ENCODE measurements around the gene GABBR1.

Gene GABBR1

GRCh38 chr6:29524044-29524443, 108.9 kb downstream of the GABBR1 start:
- no peak for DNase-seq

GRCh38 chr6:29522227-29522626, 110.8 kb downstream of the GABBR1 start:
- DNase-seq: no peak

GRCh38 chr6:29521006-29521680, 111.8 kb downstream of the GABBR1 start:
- no peak for DNase-seq

DNA sequence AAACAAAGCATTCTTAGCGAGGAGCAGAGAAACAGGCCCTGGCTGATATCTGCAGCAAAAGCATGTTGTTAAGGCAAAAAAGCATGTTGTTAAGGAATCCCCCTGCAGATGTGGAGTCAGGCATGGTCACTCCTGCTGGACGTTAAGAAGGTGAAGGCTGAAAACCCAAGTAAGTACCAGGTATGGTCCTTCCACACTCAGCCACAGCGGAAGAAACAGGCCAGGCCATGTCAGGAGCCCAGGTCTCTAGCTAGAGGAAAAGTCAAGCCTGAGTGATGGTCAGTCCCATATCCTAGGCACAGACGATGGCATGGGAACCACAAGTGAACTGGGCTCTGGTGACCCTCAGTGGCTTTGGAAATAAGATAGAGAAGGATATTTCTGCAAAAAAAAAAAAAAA, 112.8 kb downstream of the GABBR1 start:
- no peak for DNase-seq

DNA sequence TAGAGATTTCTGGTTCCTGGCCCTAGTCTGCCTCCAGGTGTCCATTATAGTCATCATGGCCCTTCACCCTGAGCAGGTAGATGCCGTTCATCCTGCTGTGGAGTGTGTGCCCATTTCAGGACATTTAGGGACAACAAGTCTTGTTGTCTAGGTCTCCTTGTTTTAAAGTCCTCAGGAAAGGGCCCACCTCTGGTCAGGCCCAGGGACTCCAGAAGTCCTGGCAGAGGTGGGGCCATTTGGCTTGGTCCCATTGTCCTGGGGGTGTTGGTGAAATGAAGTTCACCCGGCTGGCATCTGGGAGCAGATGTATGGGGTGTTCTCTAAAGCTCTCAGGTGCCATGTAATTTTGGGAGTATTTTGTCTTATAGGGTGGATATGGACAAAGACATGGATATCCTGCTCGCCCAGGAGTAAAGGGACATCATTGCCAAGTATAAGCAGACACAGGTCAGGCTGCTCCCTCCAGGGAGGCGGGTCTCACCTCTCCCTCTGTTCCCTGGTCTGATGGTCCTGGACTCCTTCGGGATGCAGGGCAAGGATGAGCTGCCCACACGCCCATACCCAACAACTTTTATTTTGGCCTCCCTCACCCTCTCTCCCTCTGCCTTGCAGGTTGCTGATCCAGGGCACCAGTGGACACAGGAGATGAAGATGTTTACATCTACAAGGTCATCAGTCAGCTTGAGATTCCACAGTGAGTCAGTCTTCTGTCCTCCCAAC, 113.5 kb downstream of the GABBR1 start:
- DNase-seq: no peak

DNA sequence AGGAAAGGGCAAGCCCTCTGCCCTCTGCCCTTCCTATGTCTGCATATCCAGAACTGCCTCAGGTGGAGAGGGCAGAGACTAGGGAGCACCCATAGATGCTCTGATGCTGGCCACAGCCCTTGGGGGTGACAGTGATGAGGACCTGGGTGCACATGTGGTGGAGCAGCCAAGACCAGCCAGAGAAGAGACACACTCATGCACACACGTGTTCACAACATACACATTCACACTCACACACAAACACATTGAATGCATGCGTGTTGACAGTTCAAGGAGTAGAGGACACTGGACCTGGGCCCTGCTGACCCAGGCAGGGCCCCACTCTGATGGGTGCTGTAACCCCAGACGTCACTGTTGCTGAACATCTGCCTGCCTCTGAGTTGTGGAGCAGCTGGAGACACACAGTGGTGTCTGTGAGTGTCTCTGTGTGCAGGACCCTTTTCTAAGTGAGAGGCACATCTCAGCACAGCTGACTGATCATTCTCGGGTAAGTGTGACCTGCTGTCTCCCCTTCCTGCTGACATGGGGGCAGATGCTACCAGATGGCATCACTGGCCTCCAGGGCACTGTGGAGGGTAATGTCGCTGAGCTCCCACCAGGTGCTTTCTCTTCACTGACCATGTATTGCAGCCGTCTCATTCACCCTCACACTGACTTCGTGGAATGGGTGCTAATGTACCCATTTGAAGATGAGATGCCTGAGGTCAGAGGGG, 115.1 kb downstream of the GABBR1 start:
- DNase-seq: no peak

- DNase-seq: no peak
Measured at GRCh38 chr6:29517245-29517644, 115.7 kb downstream of the GABBR1 start.

- DNase-seq: no peak
Measured at GRCh38 chr6:29516108-29516507, 116.9 kb downstream of the GABBR1 start.

- DNase-seq: no peak
Measured at GRCh38 chr6:29510746-29511300, 122.2 kb downstream of the GABBR1 start.

- no peak for DNase-seq
Measured at GRCh38 chr6:29510202-29510601, 122.8 kb downstream of the GABBR1 start.
